Mononuclear cell (primary cell): ENCODE data around the gene VWA3B. TPM values are rescaled to one million over a fixed set of nuclear protein-coding genes. Genes with fewer than 3 reads are reported as not detected.
"Not testable (repeated sequence)": the region's sequence is repeated elsewhere in the genome, so short reads cannot be mapped to it uniquely, and the experiment has no call there.

ENCODE experiments used
- H3K27me3 ChIP-seq: 2 replicates; pipeline ENCODE4 v1.6.0; 2011; ENCODE audit warnings: low read length, control low read depth; ENCODE audit not compliant: insufficient read depth
- H3K4me1 ChIP-seq: 2 replicates; pipeline ENCODE4 v1.5.1; 2011; ENCODE audit warnings: mild to moderate bottlenecking, low read length, control low read depth; ENCODE audit not compliant: insufficient read depth
- H3K4me3 ChIP-seq: 2 replicates; pipeline ENCODE4 v1.5.1; 2011; ENCODE audit warnings: mild to moderate bottlenecking, low read length, moderate library complexity
- H3K9me3 ChIP-seq: 2 replicates; pipeline ENCODE4 v1.5.1; 2011; ENCODE audit warnings: low read depth, mild to moderate bottlenecking, control low read depth, low read length
- total RNA-seq: library from RNA; depleted of rRNA; stranded (reverse); fragments of >200 nt; gene quantifications from one replicate; pipeline ENCODE4 v1.2.3, GENCODE V29; 2012

Gene VWA3B
- total RNA-seq, 1 donor, result not detected

DNA sequence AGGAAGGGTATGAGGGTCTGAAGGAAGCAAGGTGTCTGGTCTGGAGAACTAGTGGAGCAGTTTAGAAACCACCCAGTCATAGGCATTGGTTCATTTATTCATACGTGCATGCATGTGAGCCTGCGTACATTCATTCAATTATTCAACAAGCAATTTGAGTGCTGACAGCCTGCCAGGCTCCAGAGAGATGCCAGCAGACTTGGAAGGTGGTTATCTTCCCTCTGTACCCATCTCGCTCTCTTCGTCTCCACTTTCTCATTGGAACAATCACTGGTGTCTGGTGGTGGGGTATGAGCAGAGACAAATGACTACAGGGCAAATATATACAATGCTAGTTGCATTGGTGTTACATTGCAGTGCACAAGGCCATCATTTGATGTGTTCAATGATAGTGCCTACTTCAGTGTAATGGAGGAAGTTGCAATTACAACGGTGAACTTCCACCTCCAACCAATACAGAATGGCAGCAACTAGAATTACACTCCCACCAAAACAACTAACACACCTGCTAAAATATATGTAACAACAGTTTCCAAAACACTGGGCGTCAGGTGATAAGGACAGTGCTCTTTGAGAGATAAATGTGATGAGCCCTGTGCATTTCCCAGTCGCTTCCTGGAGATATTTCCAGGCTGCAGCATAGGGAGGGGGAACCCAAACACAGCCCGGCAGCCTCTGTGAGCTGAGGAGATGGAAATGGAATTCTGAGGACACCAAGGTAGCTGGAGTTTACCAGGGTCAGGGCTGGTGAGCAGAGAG is 226.7 kb downstream of the VWA3B start:
- Histone ChIP-seq H3K4me1 (no peaks in the 10 kb centered on the region), H3K9me3 (no peaks in the 10 kb centered on the region), H3K27me3 (peaks cover 4% of the 10 kb centered on the region), H3K4me3 (no peak overlapping the region)

DNA sequence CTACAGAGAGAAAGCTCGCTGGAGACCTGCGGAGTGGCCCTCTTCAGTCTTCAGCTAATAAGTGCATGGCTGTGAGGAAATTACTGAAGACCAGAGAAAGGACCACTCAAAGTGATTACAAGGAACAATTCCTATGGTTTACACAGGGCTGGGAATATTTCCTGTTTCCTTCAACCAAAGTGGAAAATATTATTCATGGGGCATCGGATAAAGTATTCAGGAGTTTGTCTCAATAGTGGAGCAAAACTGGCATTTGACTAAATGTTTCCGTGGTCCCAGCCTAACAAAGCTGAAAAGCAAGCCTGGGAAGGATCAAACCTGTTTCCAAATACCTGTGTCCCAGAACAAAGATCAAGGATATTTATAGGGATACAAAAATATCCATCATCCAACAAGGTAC is 227.3 kb downstream of the VWA3B start:
- H3K4me3 ChIP-seq, result no peak overlapping the region
- peaks cover 6% of the 10 kb centered on the region for H3K27me3 ChIP-seq
- no peaks in the 10 kb centered on the region for H3K9me3 ChIP-seq
- no peaks in the 10 kb centered on the region for H3K4me1 ChIP-seq

DNA sequence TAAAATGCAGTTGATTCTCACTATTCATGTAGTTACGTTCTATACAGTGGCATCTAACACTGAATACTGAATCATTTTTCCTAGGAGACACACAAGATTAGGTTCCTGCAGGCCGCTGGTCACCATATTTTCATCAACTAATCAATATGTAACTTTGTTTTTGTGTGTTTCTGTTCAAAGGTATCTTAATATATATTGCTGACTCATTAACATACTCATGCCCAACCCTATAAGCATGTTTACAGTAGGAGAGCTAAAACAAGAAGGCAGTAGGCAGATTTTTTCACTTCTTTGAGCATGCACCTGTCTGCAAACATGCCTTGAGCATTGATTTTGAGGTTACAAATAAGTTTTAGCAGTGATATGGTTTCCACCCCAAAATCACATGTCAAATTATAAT is 229.0 kb downstream of the VWA3B start:
- Histone ChIP-seq H3K27me3 (peaks cover 6% of the 10 kb centered on the region), H3K4me1 (no peaks in the 10 kb centered on the region), H3K9me3 (peaks cover 10% of the 10 kb centered on the region), H3K4me3 (no peak overlapping the region)

DNA sequence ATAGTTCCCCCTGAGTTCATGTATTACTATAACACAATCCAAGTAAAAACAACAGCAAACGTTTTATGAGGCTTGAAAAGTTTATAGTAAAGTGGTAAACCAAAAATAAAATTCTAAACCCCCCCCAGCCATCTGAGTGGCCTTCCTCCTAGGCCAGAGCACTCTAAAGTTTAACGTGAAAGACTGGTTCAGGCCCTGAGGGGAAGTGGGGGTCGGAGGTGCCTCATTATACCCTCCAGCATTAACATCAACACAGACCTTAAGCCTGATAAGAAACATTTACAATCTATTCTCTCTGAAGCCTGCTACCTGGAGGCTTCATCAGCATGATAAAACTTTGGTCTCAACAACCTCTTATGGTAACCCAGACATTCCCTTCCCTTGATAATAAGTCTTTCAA is 230.2 kb downstream of the VWA3B start:
- Histone ChIP-seq H3K4me1 (no peaks in the 10 kb centered on the region), H3K9me3 (peaks cover 10% of the 10 kb centered on the region), H3K4me3 (no peak overlapping the region), H3K27me3 (peaks cover 6% of the 10 kb centered on the region)

DNA sequence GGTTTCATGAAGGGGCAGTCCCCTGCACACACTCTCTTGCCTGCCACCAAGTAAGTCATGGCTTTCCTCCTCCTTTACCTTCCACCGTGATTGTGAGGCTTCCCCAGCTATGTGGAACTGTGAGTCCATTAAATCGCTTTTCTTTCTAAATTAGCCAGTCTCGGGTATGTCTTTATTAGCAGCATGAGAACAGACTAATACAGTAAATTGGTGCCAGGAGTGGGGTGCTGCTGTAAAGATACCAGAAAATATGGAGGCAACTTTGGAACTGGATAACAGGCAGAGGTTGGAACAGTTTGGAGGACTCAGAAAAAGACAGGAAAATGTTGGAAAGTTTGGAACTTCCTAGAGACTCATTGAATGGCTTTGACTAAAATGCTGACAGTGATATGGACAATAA is 233.2 kb downstream of the VWA3B start:
- Histone ChIP-seq H3K27me3 (peaks cover 18% of the 10 kb centered on the region), H3K9me3 (peaks cover 14% of the 10 kb centered on the region)
- H3K4me1 ChIP-seq, H3K4me3 ChIP-seq: not testable (repeated sequence)

DNA sequence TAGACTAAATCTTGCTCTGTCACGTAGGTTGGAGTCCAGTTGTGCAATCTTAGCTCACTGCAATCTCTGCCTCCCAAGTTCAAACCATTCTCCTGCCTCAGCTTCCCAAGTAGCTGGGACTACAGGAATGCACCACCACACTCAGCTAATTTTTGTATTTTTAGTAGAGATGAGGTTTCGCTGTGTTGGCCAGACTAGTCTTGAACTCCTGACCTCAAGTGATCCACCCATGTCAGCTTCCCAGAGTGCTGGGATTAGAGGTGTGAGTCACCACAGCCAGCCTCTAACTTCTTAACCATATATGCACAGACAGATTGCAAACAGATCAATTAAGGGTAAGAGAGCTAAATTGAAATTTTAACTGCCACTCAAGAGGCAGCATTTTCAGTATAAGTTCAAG is 237.2 kb downstream of the VWA3B start:
- H3K9me3 ChIP-seq, result peaks cover 14% of the 10 kb centered on the region
- no peaks in the 10 kb centered on the region for H3K4me1 ChIP-seq
- H3K4me3 ChIP-seq, result no peak overlapping the region
- H3K27me3 ChIP-seq, result peaks cover 19% of the 10 kb centered on the region

DNA sequence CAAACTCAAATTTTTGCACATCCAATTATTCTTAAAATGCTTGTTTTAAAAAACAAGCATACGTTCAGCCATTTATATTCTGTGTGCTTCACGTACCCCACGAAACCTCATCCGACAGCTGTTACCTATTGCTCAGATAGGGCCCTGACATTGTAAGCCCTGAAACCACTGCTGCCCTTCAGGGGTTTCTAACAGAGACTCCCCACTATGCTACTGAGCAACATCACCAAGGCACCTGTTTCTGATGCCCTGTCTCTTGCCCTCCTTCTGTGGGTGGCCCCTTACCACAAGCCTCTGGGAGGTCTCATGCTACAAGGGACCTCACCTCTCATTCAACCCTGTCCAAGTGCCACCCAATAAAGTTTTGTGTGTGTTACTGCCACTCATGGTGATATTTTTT is 240.8 kb downstream of the VWA3B start:
- peaks cover 5% of the 10 kb centered on the region for H3K9me3 ChIP-seq
- no peaks in the 10 kb centered on the region for H3K4me1 ChIP-seq
- H3K4me3 ChIP-seq, result no peak overlapping the region
- H3K27me3 ChIP-seq, result peaks cover 22% of the 10 kb centered on the region

DNA sequence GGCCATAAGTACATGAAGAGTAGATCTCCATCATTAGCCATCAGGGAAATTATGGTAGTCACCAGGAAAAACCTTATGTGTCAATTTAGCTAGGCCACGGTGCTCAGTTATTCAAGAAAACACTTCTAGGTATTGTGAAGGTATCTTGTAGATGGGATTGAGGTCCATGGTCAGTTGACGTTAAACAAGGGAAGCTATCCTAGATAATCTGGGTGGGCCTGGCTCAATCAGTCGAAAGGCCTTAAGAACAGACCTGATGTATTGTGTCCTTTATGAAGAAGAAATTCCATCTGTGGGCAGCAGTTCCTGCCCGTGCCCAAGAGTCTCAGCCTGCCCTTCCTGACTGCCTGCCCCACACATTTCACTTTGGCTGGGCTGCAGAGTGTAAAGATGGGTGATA is 242.6 kb downstream of the VWA3B start:
- Histone ChIP-seq H3K4me1 (no peaks in the 10 kb centered on the region), H3K9me3 (no peaks in the 10 kb centered on the region), H3K4me3 (no peak overlapping the region), H3K27me3 (peaks cover 17% of the 10 kb centered on the region)

DNA sequence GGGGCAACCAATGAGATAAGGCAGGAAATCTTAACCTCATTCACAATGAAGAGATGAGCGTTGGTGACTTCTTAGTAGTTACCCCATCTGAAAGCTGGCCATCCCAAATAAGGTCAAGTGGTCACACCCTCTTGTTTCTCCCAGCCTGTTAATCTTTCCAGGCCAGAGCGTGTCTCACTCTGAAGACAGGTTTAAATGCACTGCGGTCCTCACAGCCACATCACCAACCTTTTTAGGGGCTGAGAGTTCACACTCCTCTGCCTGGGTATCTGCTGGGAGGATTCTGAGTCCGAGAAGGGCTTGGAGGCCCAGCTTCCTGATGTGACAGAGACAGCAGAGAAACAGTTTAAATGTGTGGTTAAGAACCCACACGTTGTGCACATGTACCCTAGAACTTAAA is 246.0 kb downstream of the VWA3B start:
- H3K9me3 ChIP-seq, result no peaks in the 10 kb centered on the region
- peaks cover 6% of the 10 kb centered on the region for H3K27me3 ChIP-seq
- H3K4me1 ChIP-seq, result no peaks in the 10 kb centered on the region
- no peak overlapping the region for H3K4me3 ChIP-seq

DNA sequence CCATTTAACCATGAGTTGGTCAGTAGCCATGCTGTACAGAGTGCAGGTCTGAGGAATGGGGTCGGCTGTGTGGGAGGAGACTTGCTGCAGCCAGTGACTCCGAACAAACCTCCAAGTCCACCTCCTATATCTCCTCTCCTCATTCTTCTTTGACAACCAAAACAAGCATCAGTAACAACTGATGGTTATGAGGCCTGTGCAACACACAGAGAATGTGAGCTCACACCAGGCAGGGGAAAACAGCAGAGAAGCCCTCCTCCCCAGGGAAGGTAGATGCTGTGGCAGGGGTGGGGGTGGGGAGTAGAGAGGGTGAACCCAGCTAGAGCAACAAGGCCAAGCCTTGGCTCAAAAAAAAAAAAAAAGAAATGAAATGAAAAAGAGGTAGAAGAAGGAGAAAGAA is 247.0 kb downstream of the VWA3B start:
- Histone ChIP-seq H3K4me1 (no peaks in the 10 kb centered on the region), H3K4me3 (no peak overlapping the region), H3K9me3 (no peaks in the 10 kb centered on the region), H3K27me3 (peaks cover 6% of the 10 kb centered on the region)

DNA sequence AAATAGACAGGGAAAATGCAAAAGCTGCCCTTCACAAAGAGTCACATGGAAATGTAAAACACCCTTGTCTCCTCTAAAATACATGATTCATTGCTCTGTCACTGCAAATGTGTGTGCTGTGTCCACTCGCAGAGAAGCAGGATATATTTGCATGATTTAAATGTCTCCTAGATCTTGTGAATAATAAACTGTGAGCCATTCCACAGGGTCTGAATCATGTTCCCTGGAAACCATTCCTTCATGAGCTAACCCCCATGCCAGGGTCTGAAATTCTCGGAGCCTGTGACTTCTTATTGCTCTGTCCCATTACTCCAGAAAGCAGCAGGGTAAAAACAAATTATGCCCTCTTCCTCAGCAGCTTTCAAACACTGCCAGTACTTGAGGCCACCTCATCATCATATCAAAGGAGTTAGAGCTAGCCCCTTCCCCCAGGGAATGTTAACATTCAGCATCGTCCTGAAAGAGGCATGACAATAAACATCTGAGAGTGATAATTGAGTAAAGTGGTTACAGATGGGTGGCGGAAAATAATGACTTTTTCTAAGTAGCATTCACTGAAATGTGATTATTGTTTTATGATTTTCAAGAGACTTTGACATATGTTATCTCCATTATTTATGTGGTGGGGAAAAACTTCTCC is 247.6 kb downstream of the VWA3B start:
- no peak overlapping the region for H3K4me3 ChIP-seq
- no peaks in the 10 kb centered on the region for H3K9me3 ChIP-seq
- no peaks in the 10 kb centered on the region for H3K4me1 ChIP-seq
- peaks cover 4% of the 10 kb centered on the region for H3K27me3 ChIP-seq

DNA sequence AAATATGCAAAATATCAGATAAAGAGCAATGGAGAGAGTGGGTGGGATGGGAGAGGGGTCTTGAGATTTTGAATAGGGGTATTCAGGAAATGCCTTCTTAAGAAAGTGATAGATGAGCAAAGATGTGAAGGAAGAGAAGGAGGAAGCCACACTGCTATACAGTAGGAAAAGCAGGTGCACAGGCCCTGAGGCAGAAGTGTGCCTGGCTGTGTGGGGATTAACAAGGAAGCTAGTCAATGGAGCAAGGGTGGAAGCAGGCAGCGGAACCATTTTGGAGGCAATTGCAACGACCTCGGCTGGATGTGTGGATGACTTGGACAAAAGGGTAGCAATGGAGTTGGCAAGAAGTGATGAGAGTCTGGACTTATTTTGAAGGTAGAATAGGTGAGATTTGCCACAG is 248.3 kb downstream of the VWA3B start:
- Histone ChIP-seq H3K9me3 (no peaks in the 10 kb centered on the region), H3K4me1 (no peaks in the 10 kb centered on the region), H3K27me3 (no peaks in the 10 kb centered on the region)

DNA sequence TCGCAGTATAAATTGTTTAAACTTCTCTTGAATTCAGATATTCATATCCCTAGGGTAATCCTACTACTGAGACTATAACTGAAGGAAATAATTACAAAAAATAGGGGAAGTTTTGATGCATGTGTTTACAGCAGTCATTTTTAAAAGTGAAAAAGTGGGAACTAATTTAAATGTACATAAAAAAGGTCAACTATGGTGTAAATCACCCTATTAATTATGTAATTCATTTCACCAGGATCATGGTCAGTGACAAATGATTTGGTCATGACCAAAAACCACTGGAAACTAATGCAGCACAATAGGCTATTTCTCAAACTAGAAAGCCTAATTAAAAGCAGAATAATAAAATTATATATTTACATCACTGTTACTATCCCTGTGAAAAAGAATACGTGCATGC is 254.3 kb downstream of the VWA3B start:
- Histone ChIP-seq H3K4me1 (no peaks in the 10 kb centered on the region), H3K9me3 (no peaks in the 10 kb centered on the region), H3K4me3 (no peak overlapping the region), H3K27me3 (peaks cover 29% of the 10 kb centered on the region)

More for the DNA sequence above, 248.3 kb downstream of the VWA3B start:
- no peak overlapping the region for H3K4me3 ChIP-seq

DNA sequence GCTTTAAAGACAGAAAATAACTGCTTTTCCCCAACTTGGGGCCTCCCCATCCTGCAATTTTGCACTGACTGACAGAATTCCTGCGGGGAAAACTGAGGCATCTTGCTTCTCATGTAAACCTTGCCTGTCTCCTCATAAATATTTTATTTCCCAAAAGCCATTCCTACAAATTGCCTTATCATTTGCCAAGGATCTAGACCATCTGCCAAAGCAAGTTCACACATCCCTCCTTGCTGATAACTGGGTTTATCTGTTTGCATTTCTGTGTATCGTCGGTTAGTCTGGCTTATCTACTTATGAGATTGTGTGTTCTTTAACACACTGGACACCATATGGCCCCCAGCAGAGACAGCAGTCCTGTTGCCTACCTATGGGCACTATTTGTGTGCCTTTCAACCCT is 256.3 kb downstream of the VWA3B start:
- H3K9me3 ChIP-seq, result no peaks in the 10 kb centered on the region
- no peak overlapping the region for H3K4me3 ChIP-seq
- no peaks in the 10 kb centered on the region for H3K4me1 ChIP-seq
- peaks cover 49% of the 10 kb centered on the region for H3K27me3 ChIP-seq

DNA sequence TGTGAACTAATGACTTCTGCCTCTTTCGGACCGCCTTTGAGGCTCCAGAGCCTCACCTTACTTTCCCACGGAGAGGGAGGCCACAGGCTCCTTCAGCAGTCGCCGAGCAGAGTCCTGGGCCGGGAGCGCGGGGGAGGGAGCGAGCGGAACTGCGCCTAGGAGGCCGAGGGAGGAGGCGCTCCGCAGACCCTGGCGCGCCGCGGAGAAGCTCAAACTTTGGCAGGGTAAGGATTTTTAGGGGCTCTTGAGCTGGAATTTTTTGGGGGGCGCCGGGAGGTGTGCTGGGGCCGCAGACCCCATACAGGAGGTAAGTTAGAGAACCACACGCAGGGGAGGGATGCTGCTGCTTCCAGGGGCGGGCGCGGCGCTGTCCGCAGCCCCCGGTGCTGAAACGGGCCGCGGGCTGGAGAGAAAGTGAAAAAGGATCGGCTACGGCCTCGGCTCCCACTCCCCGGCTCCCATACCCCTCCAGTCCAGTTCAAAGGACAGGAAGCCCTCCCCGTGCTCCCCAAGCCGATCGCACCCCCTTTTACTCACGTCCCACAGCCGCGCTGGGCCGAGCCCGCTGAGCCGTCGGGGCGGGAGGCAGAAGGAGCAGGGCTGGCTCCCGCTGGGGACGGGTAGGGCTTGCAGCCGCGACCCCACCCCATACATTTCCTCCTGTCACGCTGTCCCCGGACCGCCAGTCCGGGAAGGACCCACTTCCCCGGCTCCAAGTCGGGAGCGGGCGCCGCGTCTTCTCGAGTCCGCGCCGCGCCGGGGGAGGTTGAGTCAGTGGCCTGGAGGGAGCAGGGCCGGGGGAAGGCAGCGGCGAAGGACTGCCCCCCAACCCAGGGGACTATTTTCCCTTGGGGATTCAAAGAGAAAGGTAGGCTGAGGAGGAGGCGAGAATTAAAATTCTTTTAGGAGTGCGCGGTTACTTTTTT is 259.6 kb downstream of the VWA3B start, which contains the start of gene CNGA3:
CNGA3 (plus strand) TSS at position 146 of the 926 bp plus-strand sequence. CDS start 23,520 bp downstream, outside the sequence.
- H3K4me1 ChIP-seq, result no peaks in the 10 kb centered on the region
- H3K9me3 ChIP-seq, result no peaks in the 10 kb centered on the region
- no peak within 1 kb of the TSS for H3K4me3 ChIP-seq
- H3K27me3 ChIP-seq, result peaks cover 78% of the 10 kb centered on the region
